Measurements from ENCODE around the gene ANAPC1.
"Not testable (repeated sequence)": the region's sequence is repeated elsewhere in the genome, so short reads cannot be mapped to it uniquely, and the experiment has no call there.

The ANAPC1 gene

GRCh38 chr2:111729812-111730458 is 154.1 kb downstream of the ANAPC1 start:
- not testable (repeated sequence) for FAIRE-seq

DNA sequence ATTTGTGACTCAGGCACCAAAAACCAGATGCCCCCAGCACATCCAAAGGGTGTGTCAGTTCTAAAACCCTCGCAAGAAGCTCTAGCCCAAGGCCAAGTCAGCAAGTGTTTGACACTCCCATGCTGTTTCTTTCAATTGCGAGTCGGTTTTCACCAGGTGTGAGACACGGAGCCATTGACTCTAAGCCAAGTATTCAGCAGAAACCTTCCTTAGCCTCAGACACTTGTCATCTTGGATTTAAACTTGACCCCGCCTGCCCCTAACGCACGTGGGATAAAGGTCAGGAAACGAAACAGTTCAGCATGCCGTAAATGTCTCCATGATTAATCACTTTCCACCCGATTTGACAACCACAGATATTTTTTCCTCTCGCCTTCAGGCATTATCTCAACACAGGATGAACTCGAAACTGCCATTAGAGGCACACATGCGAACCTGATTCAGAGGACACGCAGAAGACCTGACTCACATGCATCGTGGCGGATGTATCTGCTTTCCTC is 156.3 kb downstream of the ANAPC1 start:
- FAIRE-seq; DNase-seq (ENCODE audit: insufficient read length, low spot score): not testable (repeated sequence)

More at GRCh38 chr2:111729812-111730458, 154.1 kb downstream of the ANAPC1 start:
- not testable (repeated sequence) for DNase-seq (ENCODE audit: insufficient read length, low spot score)

DNA sequence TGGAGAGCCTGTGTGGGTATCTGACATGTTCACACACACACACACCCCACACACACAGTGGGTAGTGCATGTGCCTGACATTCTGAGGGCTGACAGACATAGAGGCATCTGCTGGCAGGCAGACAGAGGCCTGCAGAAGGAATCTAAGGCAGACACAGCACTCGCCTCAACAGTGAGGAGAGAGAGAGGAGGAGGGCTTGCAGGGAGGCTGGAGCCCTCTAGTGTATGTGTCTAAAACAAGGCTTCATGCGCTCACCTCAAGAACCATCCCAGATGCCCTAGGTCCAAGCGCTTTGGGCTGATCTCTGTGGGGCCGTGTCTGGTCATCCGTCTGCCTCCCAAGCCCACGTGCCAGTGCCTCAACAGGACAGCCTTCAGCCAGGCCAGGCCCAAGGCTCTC is 158.3 kb downstream of the ANAPC1 start:
- not testable (repeated sequence) for FAIRE-seq; DNase-seq (ENCODE audit: insufficient read length, low spot score)

- not testable (repeated sequence) for FAIRE-seq; DNase-seq (ENCODE audit: insufficient read length, low spot score)
These were observed 164.4 kb downstream of the ANAPC1 start for GRCh38 chr2:111719610-111720009.
